K562 (cell line): ENCODE results near the gene SND1. TPM values are rescaled to one million over a fixed set of nuclear protein-coding genes. Genes with fewer than 3 reads are reported as not detected.
A peak's percentile ranks its signal among the peaks of the same experiment; 100 is the strongest.

Experiments
- BDP1 ChIP-seq: IDR thresholded peaks from 3 replicates; pipeline ENCODE4 v1.6.1; 2011; ENCODE audit not compliant: insufficient read length, insufficient read depth
- DMBX1 ChIP-seq: fragments of 250-450 bp; sonication (Bioruptor Pico); IDR thresholded peaks from 2 replicates; pipeline ENCODE4 v1.8.0; 2022; ENCODE audit warnings: inconsistent platforms, mild to moderate bottlenecking, moderate library complexity, borderline replicate concordance
- ELF1 ChIP-seq: fragments of 200-800 bp; sonication (Bioruptor generic); IDR thresholded peaks from 2 replicates; pipeline ENCODE4 v1.6.1; 2016; ENCODE audit warnings: missing genetic modification characterization, missing compliant biosample characterization
- EZH2 ChIP-seq: IDR thresholded peaks from 2 replicates; pipeline ENCODE4 v1.6.1; 2012; ENCODE audit warnings: low read depth, mild to moderate bottlenecking, inconsistent platforms, low read length, borderline replicate concordance
- JUND ChIP-seq, 2 experiments: IDR thresholded peaks; 2 replicates in 1 of 2; 3 replicates in 1 of 2; pipeline ENCODE4 v1.6.1; 2011; ENCODE audit warnings: borderline replicate concordance in 2 of 2, low read depth in 2 of 2, low read length in 2 of 2, improper control_type of control experiment in 1 of 2, missing biosample characterization in 1 of 2, missing genetic modification characterization in 1 of 2, missing genetic modification reagents in 1 of 2
- POLR2H ChIP-seq: IDR thresholded peaks from 2 replicates; pipeline ENCODE4 v1.6.1; 2016; ENCODE audit warnings: missing genetic modification characterization, low read depth, mild to moderate bottlenecking, control low read depth, missing compliant biosample characterization, moderate library complexity
- PTBP1 ChIP-seq: fragments of 200-400 bp; formaldehyde crosslinking; IDR thresholded peaks from 2 replicates; pipeline ENCODE4 v1.6.1; 2017; ENCODE audit warnings: low read depth, low read length
- SRSF3 ChIP-seq: fragments of 200-400 bp; formaldehyde crosslinking; IDR thresholded peaks from 2 replicates; pipeline ENCODE4 v1.6.1; 2016; ENCODE audit warnings: mild to moderate bottlenecking, low read length, moderate library complexity; ENCODE audit not compliant: insufficient read depth
- TCF7 ChIP-seq: sonication (generic); IDR thresholded peaks from 2 replicates; pipeline ENCODE4 v1.6.1; 2016; ENCODE audit warnings: antibody characterized with exemption, borderline replicate concordance
- ZNF217 ChIP-seq: sonication (generic); formaldehyde crosslinking; IDR thresholded peaks from 2 replicates; pipeline ENCODE4 v1.8.0; 2022; ENCODE audit warnings: mild to moderate bottlenecking, missing genetic modification reagents
- ZNF584 ChIP-seq: fragments of 200-800 bp; sonication (Bioruptor generic); IDR thresholded peaks from 2 replicates; pipeline ENCODE4 v1.6.1; 2016; ENCODE audit warnings: low read depth, mild to moderate bottlenecking, missing genetic modification characterization, missing compliant biosample characterization
- ZNF586 ChIP-seq: fragments of 450-650 bp; formaldehyde crosslinking; conservative IDR thresholded peaks from 2 replicates; pipeline ENCODE4 v1.4.0; 2020; ENCODE audit warnings: mild to moderate bottlenecking, moderate library complexity
- ZNF696 ChIP-seq: fragments of 250-450 bp; sonication (Bioruptor Pico); conservative IDR thresholded peaks from 2 replicates; pipeline ENCODE4 v1.4.0; 2020; ENCODE audit warnings: mild to moderate bottlenecking, moderate library complexity
- ZNF77 ChIP-seq: fragments of 250-450 bp; sonication (Bioruptor Pico); IDR thresholded peaks from 2 replicates; pipeline ENCODE4 v1.5.0; 2020
- polyA plus RNA-seq, 8 experiments: library from polyadenylated mRNA; depleted of rRNA in 4 of 8; stranded (reverse) in 5 of 8; unstranded in 3 of 8; fragments of >200 nt; fragmentation: Nextera tagmentation in 2 of 8; fragmentation: Illumina TruSeq in 1 of 8; extraction: Ambion mirVana in 2 of 8; extraction: Trizol in 1 of 8; gene quantifications; 2 replicates each; pipeline versions ENCODE4 v1.2.1 to v1.2.3, GENCODE V29; 2011 to 2014; ENCODE audit warnings: inconsistent platforms in 1 of 8, missing spikeins in 1 of 8
- total RNA-seq, 7 experiments: library from RNA; depleted of rRNA in 6 of 7; stranded (reverse); fragments of >200 nt in 6 of 7; fragmentation: Illumina TruSeq in 2 of 7; extraction: Trizol in 2 of 7; gene quantifications; 2 replicates each; pipeline versions ENCODE4 v1.2.1 to v1.2.3, GENCODE V29; 2011 to 2021; ENCODE audit warnings: low replicate concordance in 1 of 7
- TF ChIP-seq, protein P1 (sequence below): sonication (generic); formaldehyde crosslinking; IDR thresholded peaks from 2 replicates; pipeline ENCODE4 v1.4.0; 2020; ENCODE audit warnings: mild to moderate bottlenecking, missing genetic modification reagents
- TF ChIP-seq, protein P2 (sequence below): IDR thresholded peaks from 2 replicates; pipeline ENCODE4 v1.6.1; 2011; ENCODE audit warnings: borderline replicate concordance, low read depth, mild to moderate bottlenecking, moderate library complexity, low read length; ENCODE audit not compliant: insufficient read depth, poor library complexity, severe bottlenecking
- TF ChIP-seq, protein P3 (sequence below): fragments of 250-450 bp; sonication (Bioruptor Pico); IDR thresholded peaks from 2 replicates; pipeline ENCODE4 v1.4.0; 2020

The SND1 gene
- total and polyA plus RNA-seq, 9 of the 15 experiments (the other 6 are each of a cell fraction or from before 2014, with no cell fraction given) = 46.5 to 307 (median 191) TPM

DNA sequence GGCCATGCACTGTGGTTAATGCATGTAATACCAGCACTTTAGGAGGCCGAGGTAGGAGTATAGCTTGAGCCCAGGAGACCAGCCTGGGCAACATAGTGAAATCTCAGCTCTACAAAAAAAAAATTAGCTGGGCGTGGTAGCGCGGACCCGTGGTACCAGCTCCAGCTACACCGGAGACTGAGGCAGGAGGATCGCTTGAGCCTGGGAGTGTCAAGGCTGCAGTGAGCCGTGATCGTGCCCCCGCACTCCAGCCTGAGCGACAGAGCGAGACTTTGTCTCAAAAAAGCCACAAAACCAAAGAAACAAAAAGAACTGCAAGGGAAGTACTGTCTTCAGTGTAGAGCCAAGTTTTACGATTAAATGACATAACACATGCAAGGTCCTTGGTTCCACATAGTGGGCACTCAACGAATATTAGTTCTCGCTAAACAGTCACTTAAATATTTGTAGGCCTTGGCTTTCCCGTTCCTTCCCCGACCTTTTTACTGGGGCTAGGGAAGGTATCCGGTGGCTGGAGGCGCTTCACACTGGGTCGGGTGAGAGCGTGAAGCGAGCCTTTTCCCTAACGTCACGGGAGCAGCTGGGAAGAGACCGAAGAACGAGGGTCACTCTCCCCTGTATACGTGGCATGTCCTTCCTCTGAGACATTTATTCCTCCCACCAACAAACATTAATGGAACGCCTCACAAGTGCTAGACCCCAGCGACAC lies 993 bp upstream of the SND1 start (continued):
- TF ChIP-seq, protein P1, sequence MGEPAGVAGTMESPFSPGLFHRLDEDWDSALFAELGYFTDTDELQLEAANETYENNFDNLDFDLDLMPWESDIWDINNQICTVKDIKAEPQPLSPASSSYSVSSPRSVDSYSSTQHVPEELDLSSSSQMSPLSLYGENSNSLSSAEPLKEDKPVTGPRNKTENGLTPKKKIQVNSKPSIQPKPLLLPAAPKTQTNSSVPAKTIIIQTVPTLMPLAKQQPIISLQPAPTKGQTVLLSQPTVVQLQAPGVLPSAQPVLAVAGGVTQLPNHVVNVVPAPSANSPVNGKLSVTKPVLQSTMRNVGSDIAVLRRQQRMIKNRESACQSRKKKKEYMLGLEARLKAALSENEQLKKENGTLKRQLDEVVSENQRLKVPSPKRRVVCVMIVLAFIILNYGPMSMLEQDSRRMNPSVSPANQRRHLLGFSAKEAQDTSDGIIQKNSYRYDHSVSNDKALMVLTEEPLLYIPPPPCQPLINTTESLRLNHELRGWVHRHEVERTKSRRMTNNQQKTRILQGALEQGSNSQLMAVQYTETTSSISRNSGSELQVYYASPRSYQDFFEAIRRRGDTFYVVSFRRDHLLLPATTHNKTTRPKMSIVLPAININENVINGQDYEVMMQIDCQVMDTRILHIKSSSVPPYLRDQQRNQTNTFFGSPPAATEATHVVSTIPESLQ = peak; percentile 12; the same call in 1 of the 2 replicates
- TF ChIP-seq EZH2 = no peak
- no peak; the same call in 1 of the 2 replicates for TF ChIP-seq JUND (IDR thresholded peaks at IDR 0.05; ENCODE audit: borderline replicate concordance, low read depth, low read length)
- no peak for TF ChIP-seq JUND (tag; IDR thresholded peaks at IDR 0.05; ENCODE audit: borderline replicate concordance, low read depth, low read length)
- TF ChIP-seq ZNF586 = no peak
- TF ChIP-seq, protein P2, sequence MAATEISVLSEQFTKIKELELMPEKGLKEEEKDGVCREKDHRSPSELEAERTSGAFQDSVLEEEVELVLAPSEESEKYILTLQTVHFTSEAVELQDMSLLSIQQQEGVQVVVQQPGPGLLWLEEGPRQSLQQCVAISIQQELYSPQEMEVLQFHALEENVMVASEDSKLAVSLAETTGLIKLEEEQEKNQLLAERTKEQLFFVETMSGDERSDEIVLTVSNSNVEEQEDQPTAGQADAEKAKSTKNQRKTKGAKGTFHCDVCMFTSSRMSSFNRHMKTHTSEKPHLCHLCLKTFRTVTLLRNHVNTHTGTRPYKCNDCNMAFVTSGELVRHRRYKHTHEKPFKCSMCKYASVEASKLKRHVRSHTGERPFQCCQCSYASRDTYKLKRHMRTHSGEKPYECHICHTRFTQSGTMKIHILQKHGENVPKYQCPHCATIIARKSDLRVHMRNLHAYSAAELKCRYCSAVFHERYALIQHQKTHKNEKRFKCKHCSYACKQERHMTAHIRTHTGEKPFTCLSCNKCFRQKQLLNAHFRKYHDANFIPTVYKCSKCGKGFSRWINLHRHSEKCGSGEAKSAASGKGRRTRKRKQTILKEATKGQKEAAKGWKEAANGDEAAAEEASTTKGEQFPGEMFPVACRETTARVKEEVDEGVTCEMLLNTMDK = no peak
- TF ChIP-seq PTBP1 = no peak
- TF ChIP-seq ELF1 (tag) = no peak
- no peak for TF ChIP-seq ZNF696
- no peak for TF ChIP-seq ZNF77 (CRISPR knock-in tag)
- no peak for TF ChIP-seq TCF7
- no peak for TF ChIP-seq BDP1
- no peak for TF ChIP-seq SRSF3
- TF ChIP-seq, protein P3, sequence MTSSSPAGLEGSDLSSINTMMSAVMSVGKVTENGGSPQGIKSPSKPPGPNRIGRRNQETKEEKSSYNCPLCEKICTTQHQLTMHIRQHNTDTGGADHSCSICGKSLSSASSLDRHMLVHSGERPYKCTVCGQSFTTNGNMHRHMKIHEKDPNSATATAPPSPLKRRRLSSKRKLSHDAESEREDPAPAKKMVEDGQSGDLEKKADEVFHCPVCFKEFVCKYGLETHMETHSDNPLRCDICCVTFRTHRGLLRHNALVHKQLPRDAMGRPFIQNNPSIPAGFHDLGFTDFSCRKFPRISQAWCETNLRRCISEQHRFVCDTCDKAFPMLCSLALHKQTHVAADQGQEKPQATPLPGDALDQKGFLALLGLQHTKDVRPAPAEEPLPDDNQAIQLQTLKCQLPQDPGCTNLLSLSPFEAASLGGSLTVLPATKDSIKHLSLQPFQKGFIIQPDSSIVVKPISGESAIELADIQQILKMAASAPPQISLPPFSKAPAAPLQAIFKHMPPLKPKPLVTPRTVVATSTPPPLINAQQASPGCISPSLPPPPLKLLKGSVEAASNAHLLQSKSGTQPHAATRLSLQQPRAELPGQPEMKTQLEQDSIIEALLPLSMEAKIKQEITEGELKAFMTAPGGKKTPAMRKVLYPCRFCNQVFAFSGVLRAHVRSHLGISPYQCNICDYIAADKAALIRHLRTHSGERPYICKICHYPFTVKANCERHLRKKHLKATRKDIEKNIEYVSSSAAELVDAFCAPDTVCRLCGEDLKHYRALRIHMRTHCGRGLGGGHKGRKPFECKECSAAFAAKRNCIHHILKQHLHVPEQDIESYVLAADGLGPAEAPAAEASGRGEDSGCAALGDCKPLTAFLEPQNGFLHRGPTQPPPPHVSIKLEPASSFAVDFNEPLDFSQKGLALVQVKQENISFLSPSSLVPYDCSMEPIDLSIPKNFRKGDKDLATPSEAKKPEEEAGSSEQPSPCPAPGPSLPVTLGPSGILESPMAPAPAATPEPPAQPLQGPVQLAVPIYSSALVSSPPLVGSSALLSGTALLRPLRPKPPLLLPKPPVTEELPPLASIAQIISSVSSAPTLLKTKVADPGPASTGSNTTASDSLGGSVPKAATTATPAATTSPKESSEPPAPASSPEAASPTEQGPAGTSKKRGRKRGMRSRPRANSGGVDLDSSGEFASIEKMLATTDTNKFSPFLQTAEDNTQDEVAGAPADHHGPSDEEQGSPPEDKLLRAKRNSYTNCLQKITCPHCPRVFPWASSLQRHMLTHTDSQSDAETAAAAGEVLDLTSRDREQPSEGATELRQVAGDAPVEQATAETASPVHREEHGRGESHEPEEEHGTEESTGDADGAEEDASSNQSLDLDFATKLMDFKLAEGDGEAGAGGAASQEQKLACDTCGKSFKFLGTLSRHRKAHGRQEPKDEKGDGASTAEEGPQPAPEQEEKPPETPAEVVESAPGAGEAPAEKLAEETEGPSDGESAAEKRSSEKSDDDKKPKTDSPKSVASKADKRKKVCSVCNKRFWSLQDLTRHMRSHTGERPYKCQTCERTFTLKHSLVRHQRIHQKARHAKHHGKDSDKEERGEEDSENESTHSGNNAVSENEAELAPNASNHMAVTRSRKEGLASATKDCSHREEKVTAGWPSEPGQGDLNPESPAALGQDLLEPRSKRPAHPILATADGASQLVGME = 0 out of 2 replicates have a peak, but pooled peaks have one; percentile 11
- TF ChIP-seq DMBX1 = no peak
- TF ChIP-seq ZNF584 (CRISPR knock-in tag) = no peak
- no peak for TF ChIP-seq ZNF217 (CRISPR knock-in tag)
- TF ChIP-seq POLR2H = no peak; the same call in 1 of the 2 replicates
